Nephron (organoid): ENCODE results near the gene BRSK2.
A peak's percentile ranks its signal among the peaks of the same experiment; 100 is the strongest.

ENCODE experiments used
- H3K27ac Mint-ChIP-seq, 3 experiments: 2 replicates each; pipeline ENCODE4 v1.8.0; 2020; ENCODE audit warnings: mixed read lengths in 3 of 3, mild to moderate bottlenecking in 2 of 3, moderate library complexity in 1 of 3
- H3K27me3 Mint-ChIP-seq: 2 replicates; pipeline ENCODE4 v1.8.0; 2021; ENCODE audit warnings: low read depth, mild to moderate bottlenecking, moderate library complexity, mixed read lengths
- H3K36me3 Mint-ChIP-seq: 2 replicates; pipeline ENCODE4 v1.8.0; 2020; ENCODE audit warnings: low read depth, mixed read lengths
- H3K4me1 Mint-ChIP-seq: 2 replicates; pipeline ENCODE4 v1.8.0; 2020; ENCODE audit warnings: mixed read lengths
- H3K4me3 Mint-ChIP-seq, 3 experiments: 2 replicates each; pipeline ENCODE4 v1.8.0; 2020; ENCODE audit warnings: mild to moderate bottlenecking in 3 of 3, mixed read lengths in 3 of 3, moderate library complexity in 2 of 3
- H3K9me3 Mint-ChIP-seq: 2 replicates; pipeline ENCODE4 v1.8.0; 2020; ENCODE audit warnings: mixed read lengths
- TF ChIP-seq, protein P1 (sequence below), 3 experiments: fragments of 200-600 bp; sonication (generic); IDR thresholded peaks; one replicate each; pipeline ENCODE4 v1.5.0; 2021; ENCODE audit warnings: antibody characterized with exemption in 3 of 3; ENCODE audit not compliant: unreplicated experiment in 3 of 3

BRSK2 gene

DNA sequence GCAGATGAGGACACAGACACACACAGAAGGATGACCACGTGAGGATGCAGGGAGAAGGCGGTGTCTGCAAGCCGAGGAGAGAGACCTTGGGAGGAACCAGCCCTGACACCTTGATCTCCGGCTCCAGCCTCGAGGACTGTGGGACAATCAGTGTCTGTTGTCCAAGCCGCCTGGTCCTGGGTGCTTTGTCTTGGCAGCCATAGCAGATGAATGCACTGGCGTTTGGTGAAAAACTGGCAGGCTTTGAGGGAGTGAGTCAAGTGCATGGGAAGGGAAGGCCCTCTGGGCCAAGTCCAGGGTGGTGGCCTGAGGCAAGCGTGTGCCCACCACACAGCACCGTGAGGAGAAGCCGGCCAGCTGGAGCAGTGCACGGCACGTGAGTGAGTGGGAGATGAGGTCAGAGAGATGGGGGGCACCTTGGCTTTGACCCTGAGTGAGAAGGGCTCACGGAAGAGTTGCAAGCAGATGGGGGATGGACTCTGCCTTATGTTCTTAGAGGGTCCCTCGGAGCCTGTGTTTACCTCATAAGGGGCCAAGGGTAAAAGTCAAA is 12.4 kb upstream of the BRSK2 start:
- TF ChIP-seq, protein P1, sequence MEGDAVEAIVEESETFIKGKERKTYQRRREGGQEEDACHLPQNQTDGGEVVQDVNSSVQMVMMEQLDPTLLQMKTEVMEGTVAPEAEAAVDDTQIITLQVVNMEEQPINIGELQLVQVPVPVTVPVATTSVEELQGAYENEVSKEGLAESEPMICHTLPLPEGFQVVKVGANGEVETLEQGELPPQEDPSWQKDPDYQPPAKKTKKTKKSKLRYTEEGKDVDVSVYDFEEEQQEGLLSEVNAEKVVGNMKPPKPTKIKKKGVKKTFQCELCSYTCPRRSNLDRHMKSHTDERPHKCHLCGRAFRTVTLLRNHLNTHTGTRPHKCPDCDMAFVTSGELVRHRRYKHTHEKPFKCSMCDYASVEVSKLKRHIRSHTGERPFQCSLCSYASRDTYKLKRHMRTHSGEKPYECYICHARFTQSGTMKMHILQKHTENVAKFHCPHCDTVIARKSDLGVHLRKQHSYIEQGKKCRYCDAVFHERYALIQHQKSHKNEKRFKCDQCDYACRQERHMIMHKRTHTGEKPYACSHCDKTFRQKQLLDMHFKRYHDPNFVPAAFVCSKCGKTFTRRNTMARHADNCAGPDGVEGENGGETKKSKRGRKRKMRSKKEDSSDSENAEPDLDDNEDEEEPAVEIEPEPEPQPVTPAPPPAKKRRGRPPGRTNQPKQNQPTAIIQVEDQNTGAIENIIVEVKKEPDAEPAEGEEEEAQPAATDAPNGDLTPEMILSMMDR (IDR thresholded peaks at IDR 0.05; ENCODE audit: unreplicated experiment in 3 of 3) = no peak
- H3K36me3 Mint-ChIP-seq = no peaks in the 10 kb centered on the region
- no peak overlapping the region for H3K27ac Mint-ChIP-seq
- H3K4me3 Mint-ChIP-seq = no peak overlapping the region
- no peaks in the 10 kb centered on the region for H3K4me1 Mint-ChIP-seq
- peaks cover 4% of the 10 kb centered on the region for H3K9me3 Mint-ChIP-seq
- H3K27me3 Mint-ChIP-seq = peaks cover 24% of the 10 kb centered on the region

DNA sequence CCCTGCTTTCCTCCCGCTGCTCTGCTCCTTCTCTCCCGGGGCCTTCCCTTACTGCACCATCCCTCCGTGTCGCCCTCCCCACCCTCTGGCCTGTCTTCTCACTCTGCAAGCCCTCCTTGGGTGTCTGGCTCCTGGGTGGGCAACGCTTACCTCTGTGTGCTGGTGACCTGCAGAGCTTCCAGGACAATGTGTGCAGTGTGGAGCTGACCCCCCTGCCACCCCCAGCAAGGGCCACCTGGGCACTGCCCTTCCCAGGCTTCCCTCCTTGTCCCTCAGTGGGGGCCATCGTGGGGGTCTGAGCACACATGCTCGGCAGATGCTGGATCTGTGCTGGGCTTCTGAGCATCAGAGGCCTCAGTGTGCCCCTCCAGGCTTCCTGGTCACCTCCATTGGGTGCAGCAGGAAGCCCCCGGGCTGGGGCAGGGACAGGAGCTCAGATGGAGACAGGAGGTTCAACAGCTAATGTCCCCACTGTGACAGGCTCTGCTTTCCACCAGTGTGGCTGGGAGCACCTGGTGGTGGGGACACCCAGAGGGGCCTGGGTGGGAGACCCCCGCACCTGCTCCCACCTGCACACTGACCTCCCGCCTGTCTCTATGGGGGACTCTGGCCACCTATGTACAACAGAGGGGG is 7.8 kb upstream of the BRSK2 start:
- no peaks in the 10 kb centered on the region for H3K4me1 Mint-ChIP-seq
- H3K27ac Mint-ChIP-seq = no peak overlapping the region
- TF ChIP-seq, protein P1 (IDR thresholded peaks at IDR 0.05; ENCODE audit: unreplicated experiment in 3 of 3) = no peak
- no peaks in the 10 kb centered on the region for H3K36me3 Mint-ChIP-seq
- peak overlapping the region in 1 of 3 experiments; percentile 79 for H3K4me3 Mint-ChIP-seq
- peaks cover 30% of the 10 kb centered on the region for H3K27me3 Mint-ChIP-seq
- H3K9me3 Mint-ChIP-seq = peaks cover 4% of the 10 kb centered on the region

DNA sequence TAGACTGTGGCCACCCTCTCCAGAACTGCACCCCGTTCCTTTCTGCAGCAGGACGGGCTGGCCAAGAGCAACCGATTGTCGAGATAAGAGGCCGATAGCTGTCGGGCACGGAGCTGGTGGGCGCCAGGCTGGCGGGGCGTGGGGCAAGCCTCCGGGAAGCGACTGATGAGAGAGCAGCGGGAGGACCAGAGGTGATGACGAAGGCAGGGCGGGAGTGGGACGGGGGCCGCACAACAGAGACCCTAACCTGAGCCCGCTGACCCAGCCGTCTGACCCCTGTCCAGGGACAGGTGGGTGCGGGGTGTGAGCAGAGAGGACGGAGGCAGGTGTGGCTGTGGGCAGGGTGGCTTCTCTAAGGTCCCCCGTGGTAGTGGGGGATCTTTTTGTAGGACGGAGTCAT is 7.3 kb upstream of the BRSK2 start:
- peaks cover 29% of the 10 kb centered on the region for H3K27me3 Mint-ChIP-seq
- H3K27ac Mint-ChIP-seq = no peak overlapping the region
- peak overlapping the region in 1 of 3 experiments; percentile 79 for H3K4me3 Mint-ChIP-seq
- no peaks in the 10 kb centered on the region for H3K4me1 Mint-ChIP-seq
- H3K36me3 Mint-ChIP-seq = no peaks in the 10 kb centered on the region
- TF ChIP-seq, protein P1 (IDR thresholded peaks at IDR 0.05; ENCODE audit: unreplicated experiment in 3 of 3) = no peak
- peaks cover 4% of the 10 kb centered on the region for H3K9me3 Mint-ChIP-seq

DNA sequence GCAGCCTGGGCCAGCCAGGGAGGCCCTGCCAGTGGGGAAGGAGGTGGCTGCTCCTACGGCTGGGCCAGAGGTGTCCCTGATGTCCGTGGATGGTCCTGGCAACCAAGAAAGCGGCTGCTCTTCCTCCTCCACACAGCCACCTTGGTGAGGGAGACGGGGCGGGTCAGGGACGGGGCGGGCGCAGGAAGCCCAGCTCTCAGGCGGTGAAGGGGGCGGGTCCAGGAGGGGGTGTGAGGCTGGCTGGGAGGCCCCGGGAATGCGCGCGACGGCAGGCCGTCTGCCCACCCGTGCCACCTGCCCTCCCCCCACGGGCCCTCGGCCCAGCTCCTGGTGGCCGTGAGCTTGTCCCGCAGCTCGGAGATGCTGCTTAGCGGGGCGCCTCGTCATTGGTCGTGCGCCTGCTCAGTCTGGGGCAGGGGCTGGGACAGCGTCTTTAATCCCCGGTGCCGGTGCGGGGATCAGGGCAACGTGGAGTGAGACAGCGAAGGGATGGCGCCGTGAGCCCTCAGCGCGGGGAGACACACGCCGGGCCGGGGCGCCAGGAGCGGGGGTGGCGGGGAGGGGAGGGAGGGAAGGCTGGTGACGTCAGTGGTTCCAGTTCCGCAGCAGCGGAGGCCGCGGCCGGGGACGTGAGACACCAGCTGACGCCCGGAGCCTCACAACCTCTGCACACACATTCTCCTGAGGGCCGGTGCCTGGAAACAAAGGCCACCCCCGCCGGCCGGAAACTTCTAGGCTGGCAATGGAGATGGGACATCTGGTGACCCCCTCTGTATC is 6.7 kb upstream of the BRSK2 start:
- no peaks in the 10 kb centered on the region for H3K36me3 Mint-ChIP-seq
- H3K4me1 Mint-ChIP-seq = no peaks in the 10 kb centered on the region
- H3K9me3 Mint-ChIP-seq = peaks cover 4% of the 10 kb centered on the region
- TF ChIP-seq, protein P1 (IDR thresholded peaks at IDR 0.05; ENCODE audit: unreplicated experiment in 3 of 3) = peak in 1 of 3 experiments; percentile 11
- H3K4me3 Mint-ChIP-seq = peak overlapping the region; percentile 73 to 81 (median 79)
- peaks cover 34% of the 10 kb centered on the region for H3K27me3 Mint-ChIP-seq
- no peak overlapping the region for H3K27ac Mint-ChIP-seq

DNA sequence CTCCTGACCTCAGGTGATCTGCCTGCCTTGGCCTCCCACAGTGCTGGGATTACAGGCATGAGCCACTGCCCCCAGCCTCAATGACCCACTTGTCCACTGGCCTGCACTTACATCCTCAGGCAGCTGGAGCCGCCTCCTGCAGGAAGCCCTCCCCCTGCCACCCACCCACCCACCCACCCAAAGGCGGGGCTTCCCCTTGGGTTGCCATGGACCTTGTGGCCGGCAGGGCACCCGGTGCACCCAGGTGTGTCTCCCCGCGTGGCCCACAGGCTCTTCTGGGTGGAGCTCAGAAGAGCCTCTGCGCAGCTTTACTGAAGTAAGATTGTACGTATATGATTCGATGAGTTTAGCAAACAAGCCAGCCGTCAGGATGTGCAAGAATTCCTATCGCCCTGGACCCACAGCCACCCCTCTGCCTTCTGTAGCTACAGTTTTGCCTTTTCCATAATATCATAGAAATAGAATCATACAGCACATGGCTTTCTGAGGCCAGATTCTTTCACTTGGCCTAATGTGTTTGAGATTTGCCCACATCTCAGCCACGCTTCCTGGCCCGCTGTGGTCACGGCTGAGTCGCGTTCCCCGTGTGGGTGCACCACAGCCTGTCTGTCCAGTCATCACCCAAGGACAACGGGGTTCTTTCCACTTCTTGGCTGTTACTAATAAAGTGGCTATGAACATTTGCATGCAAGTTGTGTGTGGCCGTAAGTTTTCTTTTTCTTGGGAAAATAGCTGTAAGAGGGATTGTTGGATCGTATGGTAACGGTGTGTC is 5.3 kb upstream of the BRSK2 start:
- no peak overlapping the region for H3K27ac Mint-ChIP-seq
- peaks cover 37% of the 10 kb centered on the region for H3K27me3 Mint-ChIP-seq
- H3K36me3 Mint-ChIP-seq = no peaks in the 10 kb centered on the region
- H3K4me1 Mint-ChIP-seq = no peaks in the 10 kb centered on the region
- TF ChIP-seq, protein P1 (IDR thresholded peaks at IDR 0.05; ENCODE audit: unreplicated experiment in 3 of 3) = no peak
- H3K9me3 Mint-ChIP-seq = peaks cover 2% of the 10 kb centered on the region
- H3K4me3 Mint-ChIP-seq = peak overlapping the region; percentile 9 to 64 (median 34)
